ENCODE results near the gene TTLL10.

Gene TTLL10

GRCh38 chr1:1239227-1239613 lies 65.5 kb downstream of the TTLL10 start:
- TF ChIP-seq EZH2phosphoT487 (IDR thresholded peaks at IDR 0.05; ENCODE audit: borderline replicate concordance): no peak
- TF ChIP-seq CTCF (conservative IDR thresholded peaks at IDR 0.05; ENCODE audit: low read length): no peak
- Histone ChIP-seq H3F3A (ENCODE audit: low read depth) (no peaks in the 10 kb centered on the region), H3K9me3 (ENCODE audit: insufficient read depth, low read depth, low read length) (no peaks in the 10 kb centered on the region), H2AFZ (ENCODE audit: low read length) (no peak overlapping the region), H3K79me2 (ENCODE audit: insufficient read depth, low read length) (peaks cover 11% of the 10 kb centered on the region; the same call in 1 of the 2 replicates), H3K36me3 (ENCODE audit: insufficient read depth, low read length) (no peaks in the 10 kb centered on the region), H3K9me2 (replicated peaks; ENCODE audit: low read depth, low read length) (no peaks in the 10 kb centered on the region), H3K27me3 (ENCODE audit: insufficient read depth, low read length, poor library complexity, severe bottlenecking) (no peaks in the 10 kb centered on the region), H3K4me3 (ENCODE audit: low read length, poor library complexity, severe bottlenecking) (no peak overlapping the region), H3K4me1 (ENCODE audit: insufficient read depth, low read length, poor library complexity, severe bottlenecking) (no peaks in the 10 kb centered on the region), H4K20me1 (ENCODE audit: insufficient read depth, low read length, poor library complexity, severe bottlenecking) (peaks cover 3% of the 10 kb centered on the region), H3K9ac (ENCODE audit: low read depth, low read length, poor library complexity, severe bottlenecking) (no peak overlapping the region), H3K4me2 (ENCODE audit: low read depth, low read length, poor library complexity, severe bottlenecking) (no peak overlapping the region)

GRCh38 chr1:1239614-1240347 lies 66.1 kb downstream of the TTLL10 start:
- Histone ChIP-seq H3K4me2 (ENCODE audit: low read depth, low read length, poor library complexity, severe bottlenecking) (no peak overlapping the region), H2AFZ (ENCODE audit: low read length) (no peak overlapping the region), H3K36me3 (ENCODE audit: insufficient read depth, low read length) (no peaks in the 10 kb centered on the region), H3K79me2 (ENCODE audit: insufficient read depth, low read length) (peaks cover 6% of the 10 kb centered on the region; the same call in 1 of the 2 replicates), H3K9ac (ENCODE audit: low read depth, low read length, poor library complexity, severe bottlenecking) (no peak overlapping the region), H4K20me1 (ENCODE audit: insufficient read depth, low read length, poor library complexity, severe bottlenecking) (peaks cover 3% of the 10 kb centered on the region), H3K4me3 (ENCODE audit: low read length, poor library complexity, severe bottlenecking) (no peak overlapping the region), H3K27me3 (ENCODE audit: insufficient read depth, low read length, poor library complexity, severe bottlenecking) (no peaks in the 10 kb centered on the region), H3K9me2 (replicated peaks; ENCODE audit: low read depth, low read length) (no peaks in the 10 kb centered on the region), H3K9me3 (ENCODE audit: insufficient read depth, low read depth, low read length) (no peaks in the 10 kb centered on the region), H3K4me1 (ENCODE audit: insufficient read depth, low read length, poor library complexity, severe bottlenecking) (no peaks in the 10 kb centered on the region), H3F3A (ENCODE audit: low read depth) (no peaks in the 10 kb centered on the region)
- no peak for TF ChIP-seq CTCF (conservative IDR thresholded peaks at IDR 0.05; ENCODE audit: low read length)
- TF ChIP-seq EZH2phosphoT487 (IDR thresholded peaks at IDR 0.05; ENCODE audit: borderline replicate concordance): no peak

GRCh38 chr1:1240348-1240732 lies 66.7 kb downstream of the TTLL10 start:
- Histone ChIP-seq H3K9me2 (replicated peaks; ENCODE audit: low read depth, low read length) (no peaks in the 10 kb centered on the region), H3F3A (ENCODE audit: low read depth) (no peaks in the 10 kb centered on the region), H3K27me3 (ENCODE audit: insufficient read depth, low read length, poor library complexity, severe bottlenecking) (no peaks in the 10 kb centered on the region), H3K4me2 (ENCODE audit: low read depth, low read length, poor library complexity, severe bottlenecking) (no peak overlapping the region), H3K36me3 (ENCODE audit: insufficient read depth, low read length) (no peaks in the 10 kb centered on the region), H2AFZ (ENCODE audit: low read length) (no peak overlapping the region), H3K79me2 (ENCODE audit: insufficient read depth, low read length) (0 out of 2 replicates have a peak, but pooled peaks cover under 1% of the 10 kb centered on the region), H3K9ac (ENCODE audit: low read depth, low read length, poor library complexity, severe bottlenecking) (no peak overlapping the region), H4K20me1 (ENCODE audit: insufficient read depth, low read length, poor library complexity, severe bottlenecking) (no peaks in the 10 kb centered on the region), H3K9me3 (ENCODE audit: insufficient read depth, low read depth, low read length) (no peaks in the 10 kb centered on the region), H3K4me3 (ENCODE audit: low read length, poor library complexity, severe bottlenecking) (no peak overlapping the region), H3K4me1 (ENCODE audit: insufficient read depth, low read length, poor library complexity, severe bottlenecking) (no peaks in the 10 kb centered on the region)
- TF ChIP-seq CTCF (conservative IDR thresholded peaks at IDR 0.05; ENCODE audit: low read length): no peak
- TF ChIP-seq EZH2phosphoT487 (IDR thresholded peaks at IDR 0.05; ENCODE audit: borderline replicate concordance): no peak

All from Loucy (cell line).